Caco-2 (cell line): ENCODE data around the gene LY6G5B. TPM values are rescaled to one million over a fixed set of nuclear protein-coding genes. Genes with fewer than 3 reads are reported as not detected.
A peak's percentile ranks its signal among the peaks of the same experiment; 100 is the strongest.

Experiments
- BruUV-seq: library from RNA; stranded (reverse); fragments of 400-500 nt; replicated peaks from 2 replicates; lab custom pipeline; 2021; lab: Mats Ljungman, UMichigan
- CTCF ChIA-PET: fragments of 300-600 bp; sonication (Branson Sonifier 250); formaldehyde crosslinking; loops from one replicate; lab custom pipeline; 2022; ENCODE audit warnings: antibody characterized with exemption; lab: Charles Lee
- POLR2A ChIA-PET: fragments of 300-600 bp; sonication (Branson Sonifier 250); formaldehyde crosslinking; loops from one replicate; lab custom pipeline; 2022; ENCODE audit warnings: antibody characterized with exemption; lab: Charles Lee
- DNase-seq, 2 experiments: peaks; one replicate each; pipeline versions ENCODE4 v3.0.0 to v3.0.0-alpha.2; 2020 to 2022
- H3K27me3 ChIP-seq: replicated peaks from 2 replicates; pipeline ENCODE4 v1.6.0; 2011; ENCODE audit warnings: low read length; ENCODE audit not compliant: control insufficient read depth, insufficient read depth
- H3K36me3 ChIP-seq: 2 replicates; pipeline ENCODE4 v1.5.1; 2011; ENCODE audit warnings: low read length; ENCODE audit not compliant: control insufficient read depth, insufficient read depth
- H3K4me1 ChIP-seq: fragments of 250-450 bp; sonication (Bioruptor Pico); 2 replicates; pipeline ENCODE4 v1.5.1; 2020; ENCODE audit warnings: mild to moderate bottlenecking
- H3K4me3 ChIP-seq: 2 replicates; pipeline ENCODE4 v1.5.1; 2011; ENCODE audit warnings: low read depth, mild to moderate bottlenecking, control low read depth, low read length
- H3K9me3 ChIP-seq: fragments of 250-450 bp; sonication (Bioruptor Pico); 2 replicates; pipeline ENCODE4 v1.5.1; 2020; ENCODE audit warnings: mild to moderate bottlenecking, moderate library complexity
- H3K27ac Mint-ChIP-seq: one replicate; pipeline ENCODE4 v1.8.0; 2022; ENCODE audit warnings: mixed read lengths; ENCODE audit not compliant: unreplicated experiment
- H3K27me3 Mint-ChIP-seq: one replicate; pipeline ENCODE4 v1.8.0; 2022; ENCODE audit warnings: mixed read lengths; ENCODE audit not compliant: insufficient read depth, unreplicated experiment
- H3K36me3 Mint-ChIP-seq: one replicate; pipeline ENCODE4 v1.8.0; 2022; ENCODE audit warnings: mild to moderate bottlenecking, mixed read lengths; ENCODE audit not compliant: insufficient read depth, unreplicated experiment
- H3K4me1 Mint-ChIP-seq: one replicate; pipeline ENCODE4 v1.8.0; 2022; ENCODE audit warnings: low read depth, mixed read lengths; ENCODE audit not compliant: unreplicated experiment
- H3K4me3 Mint-ChIP-seq: one replicate; pipeline ENCODE4 v1.8.0; 2022; ENCODE audit warnings: mild to moderate bottlenecking, moderate library complexity, mixed read lengths; ENCODE audit not compliant: unreplicated experiment
- H3K9me3 Mint-ChIP-seq: one replicate; pipeline ENCODE4 v1.8.0; 2022; ENCODE audit warnings: mixed read lengths; ENCODE audit not compliant: unreplicated experiment
- CTCF ChIP-seq, 2 experiments: fragments of 200-600 bp in 1 of 2; IDR thresholded peaks; 1 replicate in 1 of 2; 2 replicates in 1 of 2; pipeline versions ENCODE4 v1.5.1 to v1.8.0; 2011 to 2022; ENCODE audit warnings: antibody characterized with exemption in 1 of 2, control low read depth in 1 of 2, inconsistent platforms in 1 of 2, low read depth in 1 of 2, low read length in 1 of 2, mild to moderate bottlenecking in 1 of 2, moderate library complexity in 1 of 2; ENCODE audit not compliant: insufficient read depth in 1 of 2, severe bottlenecking in 1 of 2, unreplicated experiment in 1 of 2
- intact Hi-C: fragments of 100-400 bp; cut with micrococcal nuclease; formaldehyde crosslinking; loops from one replicate; pipeline ENCODE4 v1.10.0; 2022; ENCODE audit not compliant: unreplicated experiment
- total RNA-seq: library from RNA; stranded (reverse); gene quantifications from 2 replicates; pipeline ENCODE4 v1.2.3, GENCODE V29; 2022

The LY6G5B gene
- total RNA-seq, 1 experiment from 2014 or later = 17.5 TPM

- no peak for DNase-seq
- H3K36me3 ChIP-seq = no peaks in the 10 kb centered on the region
- Mint-ChIP-seq H3K36me3 (peaks cover 5% of the 10 kb centered on the region), H3K27ac (no peak overlapping the region), H3K9me3 (no peaks in the 10 kb centered on the region), H3K4me3 (no peak overlapping the region), H3K27me3 (no peaks in the 10 kb centered on the region), H3K4me1 (peaks cover 31% of the 10 kb centered on the region)
- H3K27me3 ChIP-seq = no peaks in the 10 kb centered on the region
- H3K4me3 ChIP-seq = no peak overlapping the region
- CTCF ChIA-PET = interaction anchor here (1.0 kb wide), 1 partner anchor 30 kb away, joined by 4 read pairs; the partner anchor contains the start of gene LY6G5C
- peaks cover 26% of the 10 kb centered on the region for H3K4me1 ChIP-seq
- no peaks in the 10 kb centered on the region for H3K9me3 ChIP-seq
- POLR2A ChIA-PET = interaction anchor here (0.9 to 1.0 kb wide), 2 partner anchors 28 to 117 kb away, joined by 3 to 4 read pairs; partner anchors contain the start of gene HSPA1B
- BruUV-seq = no TSS peak
- no peak for TF ChIP-seq CTCF (IDR thresholded peaks at IDR 0.05; ENCODE audit: insufficient read depth in 1 of 2, low read depth in 1 of 2, low read length in 1 of 2, severe bottlenecking in 1 of 2, unreplicated experiment in 1 of 2)
- intact Hi-C loops = no loop called here
Measured at GRCh38 chr6:31710523-31711219, 40.9 kb downstream of the LY6G5B start.

- H3K4me1 Mint-ChIP-seq = peaks cover 31% of the 10 kb centered on the region
- Histone ChIP-seq H3K27me3 (no peaks in the 10 kb centered on the region), H3K9me3 (no peaks in the 10 kb centered on the region), H3K36me3 (no peaks in the 10 kb centered on the region), H3K4me1 (peaks cover 26% of the 10 kb centered on the region), H3K4me3 (no peak overlapping the region)
- TF ChIP-seq CTCF (IDR thresholded peaks at IDR 0.05; ENCODE audit: insufficient read depth in 1 of 2, low read depth in 1 of 2, low read length in 1 of 2, severe bottlenecking in 1 of 2, unreplicated experiment in 1 of 2) = no peak
- CTCF ChIA-PET = interaction anchor here (1.0 kb wide), 1 partner anchor 30 kb away, joined by 4 read pairs; the partner anchor contains the start of gene LY6G5C
- H3K4me3 Mint-ChIP-seq = no peak overlapping the region
- DNase-seq = no peak
- H3K27ac Mint-ChIP-seq = no peak overlapping the region
- peaks cover 5% of the 10 kb centered on the region for H3K36me3 Mint-ChIP-seq
- intact Hi-C loops = no loop called here
- no peaks in the 10 kb centered on the region for H3K9me3 Mint-ChIP-seq
- no peaks in the 10 kb centered on the region for H3K27me3 Mint-ChIP-seq
- POLR2A ChIA-PET = interaction anchor here (0.9 kb wide), 1 partner anchor 116 kb away, joined by 4 read pairs; the partner anchor contains the start of gene HSPA1B
- no TSS peak for BruUV-seq
Measured at GRCh38 chr6:31711233-31711632, 41.5 kb downstream of the LY6G5B start.

- CTCF ChIA-PET = interaction anchor here (1.0 kb wide), 1 partner anchor 57 kb away, joined by 3 read pairs; no protein-coding TSS in a partner anchor
- no TSS peak for BruUV-seq
- H3K27me3 Mint-ChIP-seq = no peaks in the 10 kb centered on the region
- H3K4me1 Mint-ChIP-seq = peaks cover 32% of the 10 kb centered on the region
- POLR2A ChIA-PET = no interaction called here
- no peak for TF ChIP-seq CTCF (IDR thresholded peaks at IDR 0.05; ENCODE audit: insufficient read depth in 1 of 2, low read depth in 1 of 2, low read length in 1 of 2, severe bottlenecking in 1 of 2, unreplicated experiment in 1 of 2)
- H3K36me3 ChIP-seq = no peaks in the 10 kb centered on the region
- H3K4me1 ChIP-seq = peaks cover 26% of the 10 kb centered on the region
- H3K4me3 ChIP-seq = no peak overlapping the region
- intact Hi-C loops = no loop called here
- DNase-seq = no peak
- peak overlapping the region; percentile 47 for H3K27ac Mint-ChIP-seq
- H3K4me3 Mint-ChIP-seq = peak overlapping the region; percentile 34
- no peaks in the 10 kb centered on the region for H3K9me3 ChIP-seq
- H3K9me3 Mint-ChIP-seq = no peaks in the 10 kb centered on the region
- no peaks in the 10 kb centered on the region for H3K27me3 ChIP-seq
- peaks cover 5% of the 10 kb centered on the region for H3K36me3 Mint-ChIP-seq
Measured at GRCh38 chr6:31712296-31712695, 42.5 kb downstream of the LY6G5B start.
